ENCODE results near the gene CRYM.
"Not testable (repeated sequence)": the region's sequence is repeated elsewhere in the genome, so short reads cannot be mapped to it uniquely, and the experiment has no call there.

The CRYM gene

DNA sequence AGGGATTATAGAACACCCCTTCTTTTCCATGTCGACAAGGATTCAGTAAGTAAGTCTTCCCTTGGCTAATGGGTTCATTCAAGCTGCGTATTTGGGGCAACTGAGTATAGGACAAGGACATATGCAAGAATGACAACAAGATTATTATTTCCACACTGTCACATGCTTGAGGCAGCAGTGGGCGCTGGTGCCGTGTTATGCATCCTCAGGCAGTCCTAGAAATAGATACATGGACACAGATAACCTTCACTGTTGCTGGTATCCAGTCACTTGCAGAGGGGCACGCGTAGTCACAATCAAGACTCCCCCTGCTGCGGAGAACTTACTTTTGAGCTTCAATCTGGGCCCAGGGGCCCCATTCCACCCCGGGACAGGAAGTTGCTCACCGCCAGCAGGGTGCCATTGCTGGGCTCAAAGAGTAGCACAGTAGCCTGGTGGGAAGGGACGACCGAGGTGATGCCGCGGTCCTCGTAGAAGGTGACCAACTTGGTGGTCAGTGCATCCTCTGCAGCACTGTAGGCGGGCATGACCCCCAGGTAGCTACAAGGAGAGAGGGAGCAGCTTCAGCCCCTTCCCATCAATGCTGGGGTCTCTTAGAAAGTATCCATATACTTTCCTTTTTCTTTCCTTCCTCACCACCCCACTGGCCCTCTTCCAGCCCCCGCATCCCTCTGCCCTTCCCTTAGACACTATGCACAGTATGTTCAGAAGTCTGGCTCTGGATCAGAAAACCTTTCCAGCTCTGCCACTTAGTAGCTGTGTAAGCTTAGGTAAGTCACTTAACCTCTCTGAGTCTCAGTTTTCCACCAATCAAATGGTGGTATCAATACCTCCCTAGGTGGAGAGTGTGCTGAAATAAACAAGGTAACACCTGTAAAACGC, 804 bp downstream of the CRYM start:
- no peak for DNase-seq (ENCODE audit: low spot score)
- in situ Hi-C loops (cut with MboI; ENCODE audit: low sequenced_read_pairs, unreplicated experiment), result no loop called here
- TF ChIP-seq, protein P1, sequence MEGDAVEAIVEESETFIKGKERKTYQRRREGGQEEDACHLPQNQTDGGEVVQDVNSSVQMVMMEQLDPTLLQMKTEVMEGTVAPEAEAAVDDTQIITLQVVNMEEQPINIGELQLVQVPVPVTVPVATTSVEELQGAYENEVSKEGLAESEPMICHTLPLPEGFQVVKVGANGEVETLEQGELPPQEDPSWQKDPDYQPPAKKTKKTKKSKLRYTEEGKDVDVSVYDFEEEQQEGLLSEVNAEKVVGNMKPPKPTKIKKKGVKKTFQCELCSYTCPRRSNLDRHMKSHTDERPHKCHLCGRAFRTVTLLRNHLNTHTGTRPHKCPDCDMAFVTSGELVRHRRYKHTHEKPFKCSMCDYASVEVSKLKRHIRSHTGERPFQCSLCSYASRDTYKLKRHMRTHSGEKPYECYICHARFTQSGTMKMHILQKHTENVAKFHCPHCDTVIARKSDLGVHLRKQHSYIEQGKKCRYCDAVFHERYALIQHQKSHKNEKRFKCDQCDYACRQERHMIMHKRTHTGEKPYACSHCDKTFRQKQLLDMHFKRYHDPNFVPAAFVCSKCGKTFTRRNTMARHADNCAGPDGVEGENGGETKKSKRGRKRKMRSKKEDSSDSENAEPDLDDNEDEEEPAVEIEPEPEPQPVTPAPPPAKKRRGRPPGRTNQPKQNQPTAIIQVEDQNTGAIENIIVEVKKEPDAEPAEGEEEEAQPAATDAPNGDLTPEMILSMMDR (IDR thresholded peaks at IDR 0.05; ENCODE audit: borderline replicate concordance, control extremely low read depth, extremely low read depth, insufficient read depth, missing control alignments), result no peak

DNA sequence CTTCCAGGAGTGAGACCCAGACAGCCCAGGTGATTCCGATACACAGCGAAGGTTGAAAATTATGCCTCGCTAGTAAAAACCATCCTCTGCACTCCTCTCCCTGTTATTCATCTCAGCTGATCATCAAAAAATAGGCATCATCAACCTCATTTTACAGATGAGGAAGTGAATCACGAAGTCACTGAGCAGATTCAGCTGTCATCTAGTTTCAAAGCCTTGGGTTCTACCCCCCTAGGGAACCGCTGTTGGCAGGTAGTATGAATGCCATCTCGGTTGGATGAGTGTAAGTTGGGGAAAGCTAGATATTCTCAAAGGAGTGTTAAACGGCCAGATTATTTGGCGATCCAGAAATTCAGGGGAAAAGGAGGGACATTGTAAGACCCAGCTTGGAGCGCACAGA, 2.0 kb downstream of the CRYM start:
- in situ Hi-C loops (cut with MboI; ENCODE audit: low sequenced_read_pairs, unreplicated experiment), result no loop called here
- DNase-seq (ENCODE audit: low spot score), result no peak
- TF ChIP-seq, protein P1 (IDR thresholded peaks at IDR 0.05; ENCODE audit: borderline replicate concordance, control extremely low read depth, extremely low read depth, insufficient read depth, missing control alignments), result no peak

DNA sequence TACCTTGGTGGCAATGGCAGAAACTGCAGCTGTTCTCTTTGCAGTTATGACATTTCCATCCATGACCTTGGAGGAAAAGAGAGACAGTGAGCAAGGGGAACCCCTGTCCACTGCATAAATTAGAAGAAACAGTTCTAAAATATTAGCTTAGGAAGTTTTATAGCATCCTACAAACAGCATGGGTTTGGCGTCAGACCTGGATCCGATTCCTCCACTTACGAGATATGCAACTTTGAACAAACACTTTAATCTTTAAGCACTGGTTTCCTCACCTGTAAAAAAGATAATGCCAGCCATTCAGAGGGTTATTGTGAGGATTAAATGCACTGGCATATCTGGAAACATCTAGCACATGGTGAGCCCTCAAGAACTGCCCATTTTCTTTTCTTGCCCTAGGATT, 2.6 kb downstream of the CRYM start:
- in situ Hi-C loops (cut with MboI; ENCODE audit: low sequenced_read_pairs, unreplicated experiment), result no loop called here
- TF ChIP-seq, protein P1 (IDR thresholded peaks at IDR 0.05; ENCODE audit: borderline replicate concordance, control extremely low read depth, extremely low read depth, insufficient read depth, missing control alignments), result no peak
- DNase-seq (ENCODE audit: low spot score), result no peak

DNA sequence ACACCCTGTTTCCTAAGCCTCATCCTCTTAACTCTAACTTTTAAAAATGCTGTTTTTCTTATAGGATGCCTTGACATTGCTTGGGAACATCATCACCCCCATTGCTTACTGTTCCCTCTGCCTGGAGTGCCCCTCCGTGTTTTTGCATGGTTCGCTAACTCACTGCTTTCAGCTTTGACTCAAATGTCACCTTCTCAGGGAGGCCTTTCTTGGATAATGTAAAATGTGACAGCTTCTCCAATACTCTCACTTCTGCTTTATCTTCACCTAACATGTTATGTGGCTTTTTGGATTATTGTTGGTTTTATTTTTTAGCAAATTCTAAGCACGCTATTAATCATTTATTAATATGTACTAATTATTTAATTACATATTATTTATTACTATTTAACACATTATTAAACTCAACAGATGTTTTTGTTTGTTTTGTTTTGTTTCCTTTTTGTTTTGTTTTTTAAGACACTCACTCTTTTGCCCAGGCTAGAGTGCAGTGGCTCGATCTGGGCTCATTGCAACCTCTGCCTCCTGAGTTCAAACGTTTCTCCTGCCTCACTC, 3.8 kb downstream of the CRYM start:
- in situ Hi-C loops (cut with MboI; ENCODE audit: low sequenced_read_pairs, unreplicated experiment), result no loop called here
- DNase-seq (ENCODE audit: low spot score), result no peak
- TF ChIP-seq, protein P1 (IDR thresholded peaks at IDR 0.05; ENCODE audit: borderline replicate concordance, control extremely low read depth, extremely low read depth, insufficient read depth, missing control alignments), result no peak

DNA sequence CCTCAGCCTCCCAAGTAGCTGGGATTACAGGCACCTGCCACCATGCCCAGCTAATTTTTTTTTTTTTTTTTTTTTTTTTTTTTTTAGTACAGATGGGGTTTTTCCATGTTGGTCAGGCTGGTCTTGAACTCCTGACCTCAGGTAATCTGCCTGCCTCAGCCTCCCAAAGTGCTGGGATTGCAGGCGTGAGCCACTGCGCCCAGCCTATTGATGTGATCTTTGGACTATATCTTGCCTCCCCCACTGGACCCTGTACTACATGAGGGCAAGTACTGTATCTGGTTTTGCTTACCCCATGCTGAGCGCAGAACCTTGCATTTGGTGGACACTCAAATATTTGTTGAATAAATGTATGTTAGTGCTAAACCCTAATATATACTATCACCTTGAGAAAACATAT, 5.3 kb downstream of the CRYM start:
- DNase-seq (ENCODE audit: low spot score); in situ Hi-C loops (cut with MboI; ENCODE audit: low sequenced_read_pairs, unreplicated experiment): not testable (repeated sequence)

DNA sequence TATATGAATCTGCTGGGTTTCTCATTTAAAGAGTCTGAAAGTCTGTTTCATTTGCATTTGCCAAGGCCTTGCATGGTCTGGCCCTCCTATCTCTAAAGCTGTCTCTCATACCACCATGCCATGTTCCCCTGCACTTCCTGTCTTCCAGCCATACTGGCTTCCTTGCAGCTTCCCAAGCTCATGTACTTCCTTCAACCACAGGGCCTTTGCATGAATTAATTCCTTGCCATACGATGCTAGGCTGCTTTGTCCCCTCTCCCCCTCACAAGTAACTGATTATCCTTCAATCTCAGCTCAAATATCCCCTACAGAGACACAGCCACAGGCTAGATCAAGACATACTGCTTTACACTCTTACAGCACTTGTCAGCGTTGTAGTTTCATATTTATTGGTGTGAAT, 5.8 kb downstream of the CRYM start:
- TF ChIP-seq, protein P1 (IDR thresholded peaks at IDR 0.05; ENCODE audit: borderline replicate concordance, control extremely low read depth, extremely low read depth, insufficient read depth, missing control alignments), result no peak
- no peak for DNase-seq (ENCODE audit: low spot score)
- in situ Hi-C loops (cut with MboI; ENCODE audit: low sequenced_read_pairs, unreplicated experiment), result no loop called here

DNA sequence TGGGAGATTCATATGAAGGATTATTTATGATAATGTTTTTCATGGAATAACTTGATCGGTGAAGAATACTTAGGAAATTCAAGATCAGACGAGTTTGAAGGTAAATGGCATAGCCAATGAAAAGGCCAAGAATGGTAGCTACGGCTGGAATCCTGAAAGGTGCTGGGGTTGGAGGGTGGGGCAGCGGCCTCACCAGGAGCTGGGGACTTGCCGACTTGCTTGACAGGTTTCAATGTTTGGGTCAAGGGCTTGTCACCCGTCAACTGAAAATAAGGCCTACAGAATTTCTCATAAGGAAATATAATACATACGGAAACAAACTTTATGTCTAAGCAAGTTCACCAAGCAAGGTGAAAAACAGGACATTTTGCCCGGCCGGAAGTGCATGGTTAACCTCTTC, 9.9 kb downstream of the CRYM start:
- in situ Hi-C loops (cut with MboI; ENCODE audit: low sequenced_read_pairs, unreplicated experiment), result no loop called here
- DNase-seq (ENCODE audit: low spot score), result no peak
- TF ChIP-seq, protein P1 (IDR thresholded peaks at IDR 0.05; ENCODE audit: borderline replicate concordance, control extremely low read depth, extremely low read depth, insufficient read depth, missing control alignments), result no peak

All from GM13976 (cell line).